PFSK-1 (cell line): ENCODE results near the gene IRAK1.

Experiments used
- FOXP2 ChIP-seq: optimal IDR thresholded peaks from 2 replicates; pipeline ENCODE3; 2011; ENCODE audit warnings: borderline replicate concordance, control low read depth, inconsistent platforms; ENCODE audit not compliant: insufficient read depth; ENCODE audit errors: extremely low read length, extremely low read depth
- POLR2AphosphoS5 ChIP-seq: IDR thresholded peaks from 2 replicates; pipeline ENCODE4 v1.6.1; 2012; ENCODE audit warnings: low read depth, mild to moderate bottlenecking, control low read depth, low read length, moderate library complexity
- SIN3A ChIP-seq: IDR thresholded peaks from 2 replicates; pipeline ENCODE4 v1.6.1; 2012; ENCODE audit warnings: mild to moderate bottlenecking, low read length, moderate library complexity, borderline replicate concordance; ENCODE audit not compliant: insufficient read depth
- TF ChIP-seq, protein P1 (sequence below), 2 experiments: IDR thresholded peaks; 2 replicates each; pipeline versions ENCODE4 v1.6.1 to v1.8.0; 2011 to 2012; ENCODE audit warnings: low read depth in 2 of 2, low read length in 2 of 2, control low read depth in 1 of 2, inconsistent platforms in 1 of 2, mild to moderate bottlenecking in 1 of 2, moderate library complexity in 1 of 2; ENCODE audit not compliant: insufficient read depth in 1 of 2

DNA sequence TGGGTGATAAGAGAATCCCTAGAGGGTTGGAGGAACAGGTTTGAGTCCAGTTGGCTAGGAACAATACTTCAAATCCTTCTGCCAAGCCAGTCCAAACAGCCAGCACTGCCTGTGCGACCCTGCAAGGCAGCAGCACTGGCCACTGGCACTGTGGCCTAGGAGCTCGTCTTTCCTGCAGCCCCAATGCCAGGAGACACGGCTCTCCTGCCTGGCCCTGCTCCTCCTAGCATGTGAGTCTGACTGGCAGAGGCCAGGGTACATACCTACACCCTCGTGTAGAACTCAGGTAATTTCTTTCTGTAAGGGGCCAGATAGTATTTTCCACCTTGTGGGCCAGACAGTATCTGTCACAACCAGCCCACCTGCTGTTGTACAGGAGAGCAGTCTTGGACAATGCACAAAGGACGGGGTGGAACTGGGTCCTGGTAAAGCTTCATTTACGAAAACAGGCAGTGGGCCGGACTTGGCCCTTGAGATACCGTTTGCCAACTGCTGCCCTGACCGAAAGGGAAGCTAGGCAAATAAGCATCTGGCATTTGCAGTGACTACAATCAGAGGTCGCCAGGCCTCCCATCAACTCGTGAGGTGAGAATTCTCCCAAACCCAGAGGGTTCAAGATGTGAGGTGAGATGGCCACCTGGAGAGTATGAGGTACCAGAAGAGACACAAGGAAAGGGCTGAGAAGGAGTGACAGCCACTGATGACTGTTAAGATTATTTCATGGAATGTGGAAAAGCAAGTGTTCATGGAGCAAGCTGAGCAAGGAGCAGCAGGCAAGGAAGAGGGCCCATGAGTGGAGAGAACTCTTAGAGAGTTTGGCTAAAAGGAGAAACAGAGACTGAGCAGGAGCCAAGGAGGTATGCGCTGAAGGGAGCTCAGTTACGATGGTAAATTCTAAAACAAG is 29.8 kb upstream of the IRAK1 start:
- TF ChIP-seq FOXP2 = no peak
- no peak for TF ChIP-seq SIN3A
- no peak for TF ChIP-seq POLR2AphosphoS5
- TF ChIP-seq, protein P1, sequence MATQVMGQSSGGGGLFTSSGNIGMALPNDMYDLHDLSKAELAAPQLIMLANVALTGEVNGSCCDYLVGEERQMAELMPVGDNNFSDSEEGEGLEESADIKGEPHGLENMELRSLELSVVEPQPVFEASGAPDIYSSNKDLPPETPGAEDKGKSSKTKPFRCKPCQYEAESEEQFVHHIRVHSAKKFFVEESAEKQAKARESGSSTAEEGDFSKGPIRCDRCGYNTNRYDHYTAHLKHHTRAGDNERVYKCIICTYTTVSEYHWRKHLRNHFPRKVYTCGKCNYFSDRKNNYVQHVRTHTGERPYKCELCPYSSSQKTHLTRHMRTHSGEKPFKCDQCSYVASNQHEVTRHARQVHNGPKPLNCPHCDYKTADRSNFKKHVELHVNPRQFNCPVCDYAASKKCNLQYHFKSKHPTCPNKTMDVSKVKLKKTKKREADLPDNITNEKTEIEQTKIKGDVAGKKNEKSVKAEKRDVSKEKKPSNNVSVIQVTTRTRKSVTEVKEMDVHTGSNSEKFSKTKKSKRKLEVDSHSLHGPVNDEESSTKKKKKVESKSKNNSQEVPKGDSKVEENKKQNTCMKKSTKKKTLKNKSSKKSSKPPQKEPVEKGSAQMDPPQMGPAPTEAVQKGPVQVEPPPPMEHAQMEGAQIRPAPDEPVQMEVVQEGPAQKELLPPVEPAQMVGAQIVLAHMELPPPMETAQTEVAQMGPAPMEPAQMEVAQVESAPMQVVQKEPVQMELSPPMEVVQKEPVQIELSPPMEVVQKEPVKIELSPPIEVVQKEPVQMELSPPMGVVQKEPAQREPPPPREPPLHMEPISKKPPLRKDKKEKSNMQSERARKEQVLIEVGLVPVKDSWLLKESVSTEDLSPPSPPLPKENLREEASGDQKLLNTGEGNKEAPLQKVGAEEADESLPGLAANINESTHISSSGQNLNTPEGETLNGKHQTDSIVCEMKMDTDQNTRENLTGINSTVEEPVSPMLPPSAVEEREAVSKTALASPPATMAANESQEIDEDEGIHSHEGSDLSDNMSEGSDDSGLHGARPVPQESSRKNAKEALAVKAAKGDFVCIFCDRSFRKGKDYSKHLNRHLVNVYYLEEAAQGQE (IDR thresholded peaks at IDR 0.05; ENCODE audit: insufficient read depth in 1 of 2, low read depth in 2 of 2, low read length in 2 of 2) = no peak
